Stimulated activated naive B cell treated with anti-CD40 and anti-IgM and Interleukin-4, amounts not matched to agents 10 μg/mL and 1 μg/mL and 100 μg/mL, for 72 hours (primary cell): ENCODE data around the gene RAB35.
A peak's percentile ranks its signal among the peaks of the same experiment; 100 is the strongest.

ENCODE experiments used
- ATAC-seq, 2 donors: fragments of 150-1000 bp; cut with Tn5 transposase; replicated peaks; 2 replicates each; pipeline ENCODE4 v1.10.0; 2021; ENCODE audit warnings: moderate library complexity in 1 of 2
- DNase-seq: peaks from one replicate; pipeline ENCODE4 v3.0.0; 2021
- H3K27ac Mint-ChIP-seq: one replicate; pipeline ENCODE4 v1.8.0; 2022; ENCODE audit warnings: mild to moderate bottlenecking, mixed read lengths
- H3K27me3 Mint-ChIP-seq, 2 donors: one replicate each; pipeline ENCODE4 v1.8.0; 2022; ENCODE audit warnings: mixed read lengths in 2 of 2
- H3K36me3 Mint-ChIP-seq, 2 donors: one replicate each; pipeline ENCODE4 v1.8.0; 2022; ENCODE audit warnings: mixed read lengths in 2 of 2, mild to moderate bottlenecking in 1 of 2
- H3K4me1 Mint-ChIP-seq, 2 donors: one replicate each; pipeline ENCODE4 v1.8.0; 2022; ENCODE audit warnings: mixed read lengths in 2 of 2, mild to moderate bottlenecking in 1 of 2
- H3K4me3 Mint-ChIP-seq, 2 donors: one replicate each; pipeline ENCODE4 v1.8.0; 2022; ENCODE audit warnings: mild to moderate bottlenecking in 2 of 2, mixed read lengths in 2 of 2, moderate library complexity in 1 of 2
- H3K9me3 Mint-ChIP-seq, 2 donors: one replicate each; pipeline ENCODE4 v1.8.0; 2022; ENCODE audit warnings: mixed read lengths in 2 of 2, mild to moderate bottlenecking in 1 of 2

The RAB35 gene

GRCh38 chr12:120141336-120141735 lies 24.8 kb upstream of the RAB35 start:
- Mint-ChIP-seq H3K4me1 (no peaks in the 10 kb centered on the region), H3K27ac (no peak overlapping the region), H3K4me3 (no peak overlapping the region), H3K27me3 (no peaks in the 10 kb centered on the region), H3K9me3 (no peaks in the 10 kb centered on the region), H3K36me3 (peaks cover 44 to 69% of the 10 kb centered on the region in 2 donors)
- ATAC-seq = no peak
- no peak for DNase-seq

- no peaks in the 10 kb centered on the region for H3K27me3 Mint-ChIP-seq
- no peak overlapping the region for H3K4me3 Mint-ChIP-seq
- ATAC-seq = no peak
- DNase-seq = no peak
- no peaks in the 10 kb centered on the region for H3K4me1 Mint-ChIP-seq
- H3K36me3 Mint-ChIP-seq = peaks cover 43 to 74% of the 10 kb centered on the region in 2 donors
- peak overlapping the region; percentile 31 for H3K27ac Mint-ChIP-seq
- H3K9me3 Mint-ChIP-seq = no peaks in the 10 kb centered on the region
These were observed 24.1 kb upstream of the RAB35 start for GRCh38 chr12:120140603-120141002.

GRCh38 chr12:120139958-120140357 lies 23.4 kb upstream of the RAB35 start:
- Mint-ChIP-seq H3K36me3 (peaks cover 40 to 70% of the 10 kb centered on the region in 2 donors), H3K27me3 (no peaks in the 10 kb centered on the region), H3K9me3 (no peaks in the 10 kb centered on the region), H3K4me1 (no peaks in the 10 kb centered on the region), H3K4me3 (no peak overlapping the region), H3K27ac (no peak overlapping the region)
- ATAC-seq = no peak
- DNase-seq = no peak

DNA sequence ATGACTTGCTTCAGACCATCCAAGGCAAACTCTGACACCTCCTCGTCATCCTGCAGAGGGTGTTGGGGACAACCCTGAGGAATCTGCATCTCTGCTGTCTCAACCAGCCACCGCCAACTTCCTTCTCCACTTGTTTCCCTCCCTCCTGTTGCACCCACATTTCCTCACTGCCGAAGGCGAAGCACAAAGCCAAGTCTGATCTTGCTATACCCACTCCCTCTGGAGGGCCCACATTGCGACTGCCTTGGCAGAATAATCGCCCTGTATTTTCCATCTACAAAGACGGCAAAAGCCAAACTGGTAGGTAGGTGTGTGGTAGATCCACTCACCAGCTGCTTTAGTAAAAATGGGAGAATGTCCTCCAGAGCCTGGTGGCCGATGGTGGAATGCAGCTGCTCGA lies 21.8 kb upstream of the RAB35 start:
- Mint-ChIP-seq H3K27me3 (no peaks in the 10 kb centered on the region), H3K9me3 (no peaks in the 10 kb centered on the region), H3K4me1 (peaks cover 5 to 14% of the 10 kb centered on the region in 2 donors), H3K4me3 (no peak overlapping the region), H3K36me3 (peaks cover 39 to 76% of the 10 kb centered on the region in 2 donors), H3K27ac (no peak overlapping the region)
- ATAC-seq (no peak), DNase-seq (no peak)

- Mint-ChIP-seq H3K9me3 (no peaks in the 10 kb centered on the region), H3K27ac (no peak overlapping the region), H3K27me3 (no peaks in the 10 kb centered on the region), H3K4me1 (peaks cover 10 to 19% of the 10 kb centered on the region in 2 donors), H3K36me3 (peaks cover 38 to 81% of the 10 kb centered on the region in 2 donors), H3K4me3 (no peak overlapping the region)
- DNase-seq (no peak), ATAC-seq (no peak)
These were observed 21.3 kb upstream of the RAB35 start for GRCh38 chr12:120137833-120138232.

DNA sequence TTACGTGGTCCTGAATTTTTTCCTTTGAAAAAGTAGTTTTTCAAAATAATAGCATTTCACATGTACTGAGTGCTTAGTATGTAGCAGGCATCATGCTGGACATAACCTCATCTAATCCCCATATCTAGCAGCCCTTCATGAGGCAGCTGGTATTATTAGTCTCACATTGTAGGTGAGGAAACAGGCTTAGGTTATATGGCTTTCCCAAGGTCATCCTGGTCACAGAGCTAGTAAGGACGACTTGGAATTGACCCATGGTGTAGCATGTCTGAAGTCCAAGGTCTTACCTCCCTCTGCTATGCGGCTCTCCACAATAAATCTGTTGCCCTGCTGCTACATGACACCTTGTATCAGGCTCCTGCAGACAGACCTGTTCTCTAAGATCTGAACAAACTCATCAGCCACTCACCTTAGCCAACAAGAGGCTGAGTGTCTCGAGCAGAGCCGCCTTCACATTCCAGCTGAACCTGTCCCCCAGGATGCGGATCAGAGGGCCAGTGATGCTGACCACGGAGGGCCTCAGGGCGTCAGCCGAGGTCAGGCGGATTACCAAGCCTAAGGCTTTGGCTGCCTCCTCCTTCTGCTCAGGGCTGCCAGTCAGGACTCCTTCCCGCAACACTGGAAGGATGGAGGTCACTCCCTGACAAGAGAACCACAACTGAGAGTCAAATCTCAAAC lies 19.7 kb upstream of the RAB35 start:
- Mint-ChIP-seq H3K36me3 (peaks cover 36 to 79% of the 10 kb centered on the region in 2 donors), H3K27ac (peak overlapping the region; percentile 25), H3K27me3 (no peaks in the 10 kb centered on the region), H3K4me3 (no peak overlapping the region), H3K9me3 (no peaks in the 10 kb centered on the region), H3K4me1 (peaks cover 17 to 31% of the 10 kb centered on the region in 2 donors)
- no peak for DNase-seq
- ATAC-seq = no peak

DNA sequence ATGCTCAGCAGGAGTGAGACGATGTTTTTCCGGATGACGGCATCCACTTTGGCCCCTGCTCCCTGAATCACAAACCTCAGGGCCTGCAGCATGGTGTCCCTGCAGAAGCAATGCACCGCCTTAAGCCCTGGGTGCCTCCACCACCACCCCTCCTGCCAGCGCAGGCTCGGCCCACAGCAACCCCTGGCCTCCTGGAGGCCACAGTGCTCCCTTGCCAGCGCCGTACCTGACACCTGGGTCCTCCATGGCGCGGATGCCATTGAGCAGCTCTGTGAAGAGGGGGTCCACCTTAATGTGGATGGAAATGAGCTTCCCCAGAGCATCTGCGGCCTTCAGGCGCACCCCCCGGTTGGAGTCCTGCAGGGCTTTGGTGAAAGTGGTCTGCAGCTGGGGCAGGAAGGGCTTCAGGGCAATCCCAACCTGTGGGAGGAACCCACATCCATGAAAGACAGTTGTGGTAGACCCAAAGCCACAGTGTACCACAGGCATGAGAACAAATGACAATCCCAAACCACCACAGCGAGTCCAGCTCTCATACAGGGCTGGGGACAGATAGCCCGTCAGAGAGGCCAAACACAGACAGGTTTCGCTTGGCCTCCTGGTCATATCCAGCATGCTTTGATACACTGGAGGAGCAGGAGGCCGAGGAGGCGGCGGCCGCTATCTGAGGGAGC lies 17.9 kb upstream of the RAB35 start:
- peaks cover 20 to 38% of the 10 kb centered on the region in 2 donors for H3K4me1 Mint-ChIP-seq
- ATAC-seq (no peak), DNase-seq (no peak)
- H3K27me3 Mint-ChIP-seq = no peaks in the 10 kb centered on the region
- no peaks in the 10 kb centered on the region for H3K9me3 Mint-ChIP-seq
- peaks cover 32 to 75% of the 10 kb centered on the region in 2 donors for H3K36me3 Mint-ChIP-seq
- peak overlapping the region; percentile 59 for H3K27ac Mint-ChIP-seq
- no peak overlapping the region for H3K4me3 Mint-ChIP-seq

GRCh38 chr12:120132863-120133385 lies 16.4 kb upstream of the RAB35 start:
- peak; percentile 93 to 94 for ATAC-seq
- H3K4me1 Mint-ChIP-seq = peaks cover 20 to 46% of the 10 kb centered on the region in 2 donors
- peak; percentile 47 for DNase-seq
- H3K27ac Mint-ChIP-seq = peak overlapping the region; percentile 96
- H3K9me3 Mint-ChIP-seq = no peaks in the 10 kb centered on the region
- peak overlapping the region; percentile 55 to 70 for H3K4me3 Mint-ChIP-seq
- H3K36me3 Mint-ChIP-seq = peaks cover 37 to 75% of the 10 kb centered on the region in 2 donors
- H3K27me3 Mint-ChIP-seq = no peaks in the 10 kb centered on the region

DNA sequence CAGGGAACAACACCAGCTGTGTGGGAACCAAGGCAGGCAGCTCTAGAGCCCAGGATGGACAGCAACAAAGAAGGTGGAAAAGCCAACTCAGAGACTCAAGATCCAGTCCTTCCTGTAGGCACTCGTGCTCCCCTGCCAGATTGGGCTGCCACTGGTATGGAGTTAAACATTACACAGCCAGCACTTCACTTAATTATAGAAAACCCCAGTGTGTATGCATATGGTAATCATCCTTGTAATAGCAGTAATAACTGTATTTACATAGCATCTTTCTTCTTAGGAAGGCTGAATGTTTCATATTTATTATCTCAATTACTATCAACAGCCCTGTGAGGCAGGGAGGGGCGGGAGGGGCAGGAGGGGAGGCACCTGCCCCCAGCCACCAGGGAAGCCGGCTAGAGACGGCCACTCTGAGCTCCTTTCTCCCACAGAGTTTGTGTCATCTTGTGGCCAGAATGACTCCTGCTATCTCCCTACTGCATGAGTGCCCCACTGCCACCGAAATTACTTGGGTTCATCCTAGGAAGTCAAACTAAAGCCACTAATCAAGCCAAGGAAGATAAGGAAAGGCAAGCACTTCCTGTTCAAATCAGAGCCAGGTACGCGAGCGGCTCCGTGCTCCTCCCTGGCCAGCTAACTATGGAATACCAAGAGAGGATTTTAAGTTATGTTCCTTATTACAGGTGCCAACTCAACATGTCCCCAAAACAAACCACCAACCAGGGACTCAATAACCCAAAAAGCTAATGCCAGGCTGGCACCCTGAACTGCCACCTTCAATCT lies 15.7 kb upstream of the RAB35 start:
- peaks cover 41 to 74% of the 10 kb centered on the region in 2 donors for H3K36me3 Mint-ChIP-seq
- H3K4me3 Mint-ChIP-seq = peak overlapping the region; percentile 41 to 70
- H3K27ac Mint-ChIP-seq = peak overlapping the region; percentile 96
- peaks cover 24 to 53% of the 10 kb centered on the region in 2 donors for H3K4me1 Mint-ChIP-seq
- H3K27me3 Mint-ChIP-seq = no peaks in the 10 kb centered on the region
- no peaks in the 10 kb centered on the region for H3K9me3 Mint-ChIP-seq
- ATAC-seq (no peak), DNase-seq (no peak)

- peak overlapping the region; percentile 87 for H3K27ac Mint-ChIP-seq
- H3K4me3 Mint-ChIP-seq = no peak overlapping the region
- no peak for ATAC-seq
- DNase-seq = no peak
- H3K36me3 Mint-ChIP-seq = peaks cover 48 to 79% of the 10 kb centered on the region in 2 donors
- no peaks in the 10 kb centered on the region for H3K27me3 Mint-ChIP-seq
- no peaks in the 10 kb centered on the region for H3K9me3 Mint-ChIP-seq
- H3K4me1 Mint-ChIP-seq = peaks cover 35 to 65% of the 10 kb centered on the region in 2 donors
These were observed 14.6 kb upstream of the RAB35 start for GRCh38 chr12:120131116-120131515.

DNA sequence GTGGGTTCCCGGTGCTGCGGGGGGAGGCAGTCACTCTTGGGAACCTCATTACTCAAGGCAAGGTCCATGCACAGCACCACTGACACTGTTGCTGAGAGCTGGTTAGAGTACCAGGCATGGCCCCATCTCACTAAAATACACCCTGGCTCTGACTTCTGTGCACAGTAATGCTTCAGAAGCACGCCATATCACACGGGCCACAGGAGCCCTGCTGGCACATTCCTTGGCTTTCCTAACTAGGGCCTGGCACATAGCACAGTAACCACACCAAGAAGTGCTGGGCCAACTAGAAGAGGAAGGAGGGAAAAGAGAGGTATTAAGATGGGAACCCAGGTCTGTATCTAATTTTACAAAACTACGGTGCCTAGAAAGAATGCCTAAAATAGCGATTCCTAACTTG lies 13.5 kb upstream of the RAB35 start:
- ATAC-seq (no peak), DNase-seq (no peak)
- Mint-ChIP-seq H3K27ac (peak overlapping the region; percentile 47), H3K4me1 (peaks cover 45 to 76% of the 10 kb centered on the region in 2 donors), H3K9me3 (no peaks in the 10 kb centered on the region), H3K36me3 (peaks cover 50 to 87% of the 10 kb centered on the region in 2 donors), H3K4me3 (no peak overlapping the region), H3K27me3 (no peaks in the 10 kb centered on the region)

GRCh38 chr12:120126635-120127005 lies 10.1 kb upstream of the RAB35 start:
- H3K27me3 Mint-ChIP-seq = no peaks in the 10 kb centered on the region
- peaks cover 36 to 58% of the 10 kb centered on the region in 2 donors for H3K36me3 Mint-ChIP-seq
- ATAC-seq (peak; percentile 59 to 67), DNase-seq (no peak)
- peak overlapping the region; percentile 94 for H3K27ac Mint-ChIP-seq
- no peaks in the 10 kb centered on the region for H3K9me3 Mint-ChIP-seq
- H3K4me1 Mint-ChIP-seq = peaks cover 47 to 69% of the 10 kb centered on the region in 2 donors
- H3K4me3 Mint-ChIP-seq = peak overlapping the region in 1 of 2 donors; percentile 41

DNA sequence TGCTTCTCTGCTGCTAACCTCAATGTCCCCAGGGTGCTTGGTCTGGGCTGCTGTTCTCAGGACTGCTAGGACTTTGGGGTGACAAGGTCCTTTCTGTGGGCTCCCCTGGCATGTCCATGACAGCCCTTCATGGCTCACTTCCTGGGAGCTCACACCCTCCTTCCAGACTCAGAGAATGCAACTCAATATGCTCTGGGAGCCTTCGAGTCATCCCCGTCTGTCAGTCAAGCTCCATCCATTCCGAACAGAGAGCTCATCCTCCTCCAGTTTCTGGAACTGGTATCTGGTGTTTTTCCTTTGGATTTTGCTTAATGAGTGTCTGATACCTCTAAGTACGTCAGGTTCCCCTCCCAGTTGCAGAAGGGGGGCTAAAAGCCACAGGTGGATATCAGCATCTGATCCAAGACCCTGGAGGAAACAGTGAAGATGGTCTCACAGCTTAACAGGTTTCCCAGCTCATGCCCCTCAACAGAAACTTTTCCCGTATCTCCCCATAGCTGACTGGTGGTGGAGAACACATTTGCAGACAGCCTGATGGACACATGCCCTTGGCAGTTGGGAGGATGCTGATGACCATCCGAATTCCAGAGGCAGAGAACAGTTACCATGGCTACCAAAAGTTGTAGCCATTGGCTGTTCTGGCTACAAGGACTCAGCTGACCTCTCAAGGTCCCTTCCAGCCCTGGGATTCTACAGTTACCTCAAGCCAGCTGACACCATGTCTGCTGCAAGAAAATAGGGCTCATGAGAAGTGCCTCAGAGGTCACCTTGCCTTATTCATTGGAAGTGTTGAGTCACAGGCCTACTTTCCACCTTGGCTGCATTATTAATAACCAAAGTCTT lies 9.5 kb upstream of the RAB35 start:
- Mint-ChIP-seq H3K4me1 (peaks cover 49 to 73% of the 10 kb centered on the region in 2 donors), H3K36me3 (peaks cover 31 to 52% of the 10 kb centered on the region in 2 donors), H3K4me3 (no peak overlapping the region), H3K9me3 (no peaks in the 10 kb centered on the region), H3K27ac (peak overlapping the region; percentile 94), H3K27me3 (no peaks in the 10 kb centered on the region)
- ATAC-seq (peak; percentile 68 to 69), DNase-seq (no peak)
